H1 (cell line): Measurements from ENCODE around the gene NDUFB8. TPM values are rescaled to one million over a fixed set of nuclear protein-coding genes. Genes with fewer than 3 reads are reported as not detected.

ENCODE experiments used
- ASH2L ChIP-seq: fragments of 200-600, 300-600 bp; sonication (generic); IDR thresholded peaks from one replicate; pipeline ENCODE4 v1.7.1; 2017; ENCODE audit warnings: low read length
- CBX5 ChIP-seq: fragments of 300-800, 300-1000 bp; sonication (generic); IDR thresholded peaks from 2 replicates; pipeline ENCODE4 v1.7.1; 2016; ENCODE audit warnings: antibody characterized with exemption, low read length, low read depth
- CREB1 ChIP-seq: IDR thresholded peaks from 2 replicates; pipeline ENCODE4 v1.6.1; 2012; ENCODE audit warnings: inconsistent platforms
- CTBP2 ChIP-seq: IDR thresholded peaks from 2 replicates; pipeline ENCODE4 v1.7.0; 2011; ENCODE audit warnings: borderline replicate concordance, mild to moderate bottlenecking, moderate library complexity, mixed read lengths, low read length; ENCODE audit not compliant: insufficient read depth, insufficient read length
- EZH2 ChIP-seq: fragments of 200-600 bp; sonication (generic); IDR thresholded peaks from 2 replicates; pipeline ENCODE4 v1.7.1; 2012; ENCODE audit warnings: low read depth, mild to moderate bottlenecking, moderate library complexity, low read length, inconsistent platforms; ENCODE audit not compliant: severe bottlenecking
- GTF2F1 ChIP-seq: IDR thresholded peaks from 2 replicates; pipeline ENCODE4 v1.6.1; 2012; ENCODE audit warnings: low read depth, low read length, improper control_type of control experiment, borderline replicate concordance
- HDAC2 ChIP-seq, 2 experiments: fragments of 300-600 bp in 1 of 2; sonication (generic) in 1 of 2; IDR thresholded peaks; 2 replicates each; pipeline ENCODE4 v1.6.1; 2011 to 2012; ENCODE audit warnings: low read depth in 2 of 2, low read length in 2 of 2, mild to moderate bottlenecking in 2 of 2, moderate library complexity in 2 of 2, borderline replicate concordance in 1 of 2, inconsistent platforms in 1 of 2
- HDAC6 ChIP-seq: IDR thresholded peaks from one replicate; pipeline ENCODE4 v1.7.1; 2012; ENCODE audit warnings: low read depth, mild to moderate bottlenecking, inconsistent platforms, low read length, moderate library complexity
- JUND ChIP-seq: IDR thresholded peaks from 2 replicates; pipeline ENCODE4 v1.6.1; 2011; ENCODE audit warnings: mild to moderate bottlenecking, improper control_type of control experiment, low read length
- KDM1A ChIP-seq: fragments of 200-600, 300-600 bp; sonication (generic); IDR thresholded peaks from 2 replicates; pipeline ENCODE4 v1.7.1; 2016; ENCODE audit warnings: mild to moderate bottlenecking, low read length, borderline replicate concordance
- KDM4A ChIP-seq: IDR thresholded peaks from one replicate; pipeline ENCODE4 v1.7.1; 2012; ENCODE audit warnings: low read depth, mild to moderate bottlenecking, moderate library complexity, low read length, inconsistent platforms; ENCODE audit not compliant: severe bottlenecking
- RBBP5 ChIP-seq: IDR thresholded peaks from 2 replicates; pipeline ENCODE4 v1.7.1; 2012; ENCODE audit warnings: low read depth, mild to moderate bottlenecking, inconsistent platforms, low read length, moderate library complexity, borderline replicate concordance
- RNF2 ChIP-seq: fragments of 200-900, 300-1000 bp; sonication (generic); IDR thresholded peaks from 2 replicates; pipeline ENCODE4 v1.7.1; 2016; ENCODE audit warnings: borderline replicate concordance, low read depth, mild to moderate bottlenecking, antibody characterized with exemption, low read length; ENCODE audit not compliant: poor library complexity, severe bottlenecking; ENCODE audit errors: missing control alignments
- SIN3A ChIP-seq, 2 experiments: IDR thresholded peaks in 1 of 2; conservative IDR thresholded peaks in 1 of 2; 2 replicates each; pipeline ENCODE4 v1.6.1; 2011 to 2012; ENCODE audit warnings: low read length in 2 of 2, improper control_type of control experiment in 1 of 2, low read depth in 1 of 2, mild to moderate bottlenecking in 1 of 2
- SP1 ChIP-seq: IDR thresholded peaks from 2 replicates; pipeline ENCODE4 v1.6.1; 2011; ENCODE audit warnings: low read depth, low read length
- SRF ChIP-seq: IDR thresholded peaks from 2 replicates; pipeline ENCODE4 v1.6.1; 2011; ENCODE audit warnings: mild to moderate bottlenecking, low read depth, low read length, moderate library complexity
- TCF12 ChIP-seq: IDR thresholded peaks from 2 replicates; pipeline ENCODE4 v1.6.1; 2011; ENCODE audit warnings: low read depth, mild to moderate bottlenecking, low read length
- ZNF274 ChIP-seq: IDR thresholded peaks from 2 replicates; pipeline ENCODE4 v1.7.0; 2012; ENCODE audit warnings: low read length, borderline replicate concordance; ENCODE audit errors: extremely low read depth
- polyA plus RNA-seq, 7 experiments: library from polyadenylated mRNA; depleted of rRNA in 3 of 7; stranded (reverse) in 5 of 7; unstranded in 2 of 7; fragments of >200 nt in 5 of 7; fragments of 200-250 nt in 2 of 7; gene quantifications; 1 replicate in 5 of 7; 2 replicates in 1 of 7; 4 replicates in 1 of 7; pipeline versions ENCODE4 v1.2.1 to v1.2.3, GENCODE V29; 2011 to 2013; ENCODE audit warnings: missing spikeins in 2 of 7, mixed read lengths in 2 of 7
- total RNA-seq: library from RNA; stranded (reverse); fragmentation: NEBNext Ultra II Directional; extraction: Animal tissue kit (Norgen Biotek cat#: 25700); gene quantifications from 2 replicates; pipeline ENCODE4 v1.2.1, GENCODE V29; 2021
- TF ChIP-seq, protein P1 (sequence below): IDR thresholded peaks from 2 replicates; pipeline ENCODE4 v1.6.1; 2011; ENCODE audit warnings: low read length, improper control_type of control experiment
- TF ChIP-seq, protein P2 (sequence below), 3 experiments: IDR thresholded peaks; 1 replicate in 2 of 3; 2 replicates in 1 of 3; pipeline versions ENCODE4 v1.5.1 to v1.6.1; 2011; ENCODE audit warnings: low read length in 3 of 3, mild to moderate bottlenecking in 3 of 3, inconsistent platforms in 2 of 3, low read depth in 1 of 3, moderate library complexity in 1 of 3; ENCODE audit not compliant: insufficient read depth in 1 of 3; ENCODE audit errors: control extremely low read depth in 1 of 3

The NDUFB8 gene
- total and polyA plus RNA-seq, 2 of the 8 experiments (the other 6 are each of a cell fraction or from before 2014, with no cell fraction given) = 175 to 455 TPM

DNA sequence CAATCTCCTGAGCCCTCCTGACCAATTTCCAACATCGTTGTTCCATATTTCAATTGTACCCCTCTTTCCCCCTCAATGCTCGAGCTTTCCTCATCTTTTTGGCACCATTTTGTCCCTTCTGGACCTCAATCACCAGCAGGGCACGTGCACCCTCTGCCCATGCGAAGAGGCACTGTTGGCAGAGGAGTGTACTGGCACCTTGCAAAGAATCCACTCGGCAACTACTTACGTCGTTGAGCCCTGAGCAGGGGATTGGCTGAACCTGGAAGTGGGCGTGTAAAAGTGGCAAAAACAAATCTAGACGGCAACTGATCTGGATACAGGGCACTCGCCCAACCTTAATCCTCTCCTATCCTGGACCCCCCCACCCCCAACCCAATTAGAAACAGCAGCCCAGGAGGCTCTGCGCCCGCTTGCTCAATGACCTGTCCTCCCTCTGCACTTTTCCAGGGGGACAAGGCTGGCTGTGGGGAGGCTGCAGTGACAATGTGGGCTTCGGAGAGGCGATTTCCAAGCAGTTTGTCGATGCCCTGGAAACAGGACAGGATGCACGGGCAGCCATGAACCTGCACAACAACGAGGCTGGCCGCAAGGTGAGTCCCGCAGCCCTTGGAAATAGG, 48.1 kb downstream of the NDUFB8 start (continued):
- TF ChIP-seq, protein P1, sequence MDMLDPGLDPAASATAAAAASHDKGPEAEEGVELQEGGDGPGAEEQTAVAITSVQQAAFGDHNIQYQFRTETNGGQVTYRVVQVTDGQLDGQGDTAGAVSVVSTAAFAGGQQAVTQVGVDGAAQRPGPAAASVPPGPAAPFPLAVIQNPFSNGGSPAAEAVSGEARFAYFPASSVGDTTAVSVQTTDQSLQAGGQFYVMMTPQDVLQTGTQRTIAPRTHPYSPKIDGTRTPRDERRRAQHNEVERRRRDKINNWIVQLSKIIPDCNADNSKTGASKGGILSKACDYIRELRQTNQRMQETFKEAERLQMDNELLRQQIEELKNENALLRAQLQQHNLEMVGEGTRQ = no peak
- TF ChIP-seq KDM1A = no peak
- no peak for TF ChIP-seq EZH2
- no peak for TF ChIP-seq KDM4A
- TF ChIP-seq CREB1 = peak; percentile 97
- TF ChIP-seq, protein P2, sequence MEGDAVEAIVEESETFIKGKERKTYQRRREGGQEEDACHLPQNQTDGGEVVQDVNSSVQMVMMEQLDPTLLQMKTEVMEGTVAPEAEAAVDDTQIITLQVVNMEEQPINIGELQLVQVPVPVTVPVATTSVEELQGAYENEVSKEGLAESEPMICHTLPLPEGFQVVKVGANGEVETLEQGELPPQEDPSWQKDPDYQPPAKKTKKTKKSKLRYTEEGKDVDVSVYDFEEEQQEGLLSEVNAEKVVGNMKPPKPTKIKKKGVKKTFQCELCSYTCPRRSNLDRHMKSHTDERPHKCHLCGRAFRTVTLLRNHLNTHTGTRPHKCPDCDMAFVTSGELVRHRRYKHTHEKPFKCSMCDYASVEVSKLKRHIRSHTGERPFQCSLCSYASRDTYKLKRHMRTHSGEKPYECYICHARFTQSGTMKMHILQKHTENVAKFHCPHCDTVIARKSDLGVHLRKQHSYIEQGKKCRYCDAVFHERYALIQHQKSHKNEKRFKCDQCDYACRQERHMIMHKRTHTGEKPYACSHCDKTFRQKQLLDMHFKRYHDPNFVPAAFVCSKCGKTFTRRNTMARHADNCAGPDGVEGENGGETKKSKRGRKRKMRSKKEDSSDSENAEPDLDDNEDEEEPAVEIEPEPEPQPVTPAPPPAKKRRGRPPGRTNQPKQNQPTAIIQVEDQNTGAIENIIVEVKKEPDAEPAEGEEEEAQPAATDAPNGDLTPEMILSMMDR (IDR thresholded peaks at IDR 0.05; ENCODE audit: control extremely low read depth in 1 of 3, insufficient read depth in 1 of 3, low read depth in 1 of 3, low read length in 3 of 3) = peak in 2 of 3 experiments; percentile 4 to 7; a peak in 1 of 4 replicates
- no peak for TF ChIP-seq ZNF274
- no peak for TF ChIP-seq TCF12
- no peak for TF ChIP-seq GTF2F1
- no peak for TF ChIP-seq RBBP5
- TF ChIP-seq SRF = no peak
- TF ChIP-seq HDAC2 (IDR thresholded peaks at IDR 0.05; ENCODE audit: borderline replicate concordance in 1 of 2, low read depth in 2 of 2, low read length in 2 of 2) = no peak
- TF ChIP-seq CTBP2 = no peak
- no peak for TF ChIP-seq ASH2L
- TF ChIP-seq JUND = no peak
- TF ChIP-seq CBX5 = no peak
- TF ChIP-seq SP1 = peak; percentile 85
- TF ChIP-seq SIN3A (conservative IDR thresholded peaks at IDR 0.05 in 1 of 2, IDR thresholded peaks at IDR 0.05 in 1 of 2; ENCODE audit: low read depth in 1 of 2, low read length in 2 of 2) = 0 out of 4 replicates have a peak, but pooled peaks of 1 of the 2 experiments have one; percentile 18
- no peak for TF ChIP-seq HDAC6
- TF ChIP-seq RNF2 = peak; percentile 40
